Measurements from ENCODE around the gene ENTPD3. TPM values are rescaled to one million over a fixed set of nuclear protein-coding genes. Genes with fewer than 3 reads are reported as not detected.
A peak's percentile ranks its signal among the peaks of the same experiment; 100 is the strongest.
"Not testable (repeated sequence)": the region's sequence is repeated elsewhere in the genome, so short reads cannot be mapped to it uniquely, and the experiment has no call there.

ENTPD3 gene
- total and polyA plus RNA-seq, 2 donors from 2014 or later: 1.1 TPM

GRCh38 chr3:40456279-40456939 is 69.4 kb downstream of the ENTPD3 start:
- peaks cover 3 to 22% (median 7%) of the 10 kb centered on the region in 3 donors for H3K36me3 ChIP-seq (ENCODE audit: control insufficient read depth in 2 of 3, insufficient read depth in 3 of 3, low read length in 3 of 3)

GRCh38 chr3:40456940-40457823 is 70.2 kb downstream of the ENTPD3 start, which contains the start of gene RPL14:
Gene RPL14, plus strand, starts transcription at chr3:40457339. Its CDS starts 133 bp downstream, at chr3:40457472.
- H3K4me3 ChIP-seq (ENCODE audit: low read length in 3 of 3): peak within 1 kb of the TSS; percentile 74 to 99 (median 75)
- intact Hi-C loops (cut with DNase I): no loop called here
- no peaks in the 10 kb centered on the region for H3K9me3 ChIP-seq (ENCODE audit: control insufficient read depth in 2 of 3, insufficient read depth in 1 of 3, low read length in 3 of 3)
- FAIRE-seq (no peak), DNase-seq (peak; percentile 96 to 99 (median 98))
- peak within 1 kb of the TSS; percentile 73 to 98 (median 93) for H3K9ac ChIP-seq (ENCODE audit: low read length in 3 of 3)
- H3K27ac ChIP-seq (ENCODE audit: low read depth in 2 of 2, low read length in 2 of 2): peak within 1 kb of the TSS; percentile 87 to 91
- H3K36me3 ChIP-seq (ENCODE audit: control insufficient read depth in 2 of 3, insufficient read depth in 3 of 3, low read length in 3 of 3): peaks cover 3 to 25% (median 7%) of the 10 kb centered on the region in 3 donors
- no peaks in the 10 kb centered on the region for H3K27me3 ChIP-seq (ENCODE audit: control insufficient read depth, insufficient read depth, low read length)
- H3K4me1 ChIP-seq (ENCODE audit: control insufficient read depth in 2 of 3, insufficient read depth in 2 of 3, low read depth in 1 of 3, low read length in 3 of 3): peaks cover 11 to 12% (median 12%) of the 10 kb centered on the region in 3 donors
- TF ChIP-seq CTCF (IDR thresholded peaks at IDR 0.05; ENCODE audit: borderline replicate concordance, extremely low read depth, insufficient read depth): no peak

More at GRCh38 chr3:40456279-40456939, 69.4 kb downstream of the ENTPD3 start:
- DNase-seq (peak in 1 of 5 donors; percentile 52), FAIRE-seq (no peak)
- no peak for TF ChIP-seq CTCF (IDR thresholded peaks at IDR 0.05; ENCODE audit: borderline replicate concordance, extremely low read depth, insufficient read depth)
- Histone ChIP-seq H3K4me1 (ENCODE audit: control insufficient read depth in 2 of 3, insufficient read depth in 2 of 3, low read depth in 1 of 3, low read length in 3 of 3) (peaks cover 12 to 16% (median 14%) of the 10 kb centered on the region in 3 donors), H3K27ac (ENCODE audit: low read depth in 2 of 2, low read length in 2 of 2) (peak overlapping the region; percentile 87 to 91), H3K27me3 (ENCODE audit: control insufficient read depth, insufficient read depth, low read length) (no peaks in the 10 kb centered on the region), H3K9me3 (ENCODE audit: control insufficient read depth in 2 of 3, insufficient read depth in 1 of 3, low read length in 3 of 3) (no peaks in the 10 kb centered on the region), H3K4me3 (ENCODE audit: low read length in 3 of 3) (peak overlapping the region; percentile 74 to 99 (median 75)), H3K9ac (ENCODE audit: low read length in 3 of 3) (peak overlapping the region; percentile 73 to 98 (median 93))
- intact Hi-C loops (cut with DNase I): no loop called here

- DNase-seq (no peak), FAIRE-seq (no peak)
- Histone ChIP-seq H3K36me3 (ENCODE audit: control insufficient read depth in 2 of 3, insufficient read depth in 3 of 3, low read length in 3 of 3) (peaks cover 7 to 29% (median 7%) of the 10 kb centered on the region in 3 donors), H3K27ac (ENCODE audit: low read depth in 2 of 2, low read length in 2 of 2) (no peak overlapping the region), H3K4me3 (ENCODE audit: low read length in 3 of 3) (peak overlapping the region in 2 of 3 donors; percentile 74 to 75), H3K4me1 (ENCODE audit: control insufficient read depth in 2 of 3, insufficient read depth in 2 of 3, low read depth in 1 of 3, low read length in 3 of 3) (peaks cover 8 to 11% (median 10%) of the 10 kb centered on the region in 3 donors), H3K9ac (ENCODE audit: low read length in 3 of 3) (peak overlapping the region in 2 of 3 donors; percentile 63 to 73), H3K9me3 (ENCODE audit: control insufficient read depth in 2 of 3, insufficient read depth in 1 of 3, low read length in 3 of 3) (no peaks in the 10 kb centered on the region), H3K27me3 (ENCODE audit: control insufficient read depth, insufficient read depth, low read length) (no peaks in the 10 kb centered on the region)
- intact Hi-C loops (cut with DNase I): no loop called here
- TF ChIP-seq CTCF (IDR thresholded peaks at IDR 0.05; ENCODE audit: borderline replicate concordance, extremely low read depth, insufficient read depth): no peak
These were observed 71.5 kb downstream of the ENTPD3 start for GRCh38 chr3:40458473-40458872.

GRCh38 chr3:40460481-40460880 is 73.5 kb downstream of the ENTPD3 start:
- H3K36me3 ChIP-seq (ENCODE audit: control insufficient read depth in 2 of 3, insufficient read depth in 3 of 3, low read length in 3 of 3): peaks cover 9 to 44% (median 17%) of the 10 kb centered on the region in 3 donors
- H3K9me3 ChIP-seq (ENCODE audit: control insufficient read depth in 2 of 3, insufficient read depth in 1 of 3, low read length in 3 of 3); DNase-seq; intact Hi-C loops (cut with DNase I); FAIRE-seq; H3K27me3 ChIP-seq (ENCODE audit: control insufficient read depth, insufficient read depth, low read length); H3K4me3 ChIP-seq (ENCODE audit: low read length in 3 of 3); H3K9ac ChIP-seq (ENCODE audit: low read length in 3 of 3); H3K27ac ChIP-seq (ENCODE audit: low read depth in 2 of 2, low read length in 2 of 2): not testable (repeated sequence)
- peaks cover 8 to 10% (median 8%) of the 10 kb centered on the region in 3 donors for H3K4me1 ChIP-seq (ENCODE audit: control insufficient read depth in 2 of 3, insufficient read depth in 2 of 3, low read depth in 1 of 3, low read length in 3 of 3)

Measured in kidney (tissue), 14 donors.